Lower leg skin (tissue), 3 donors: ENCODE data around the gene PTCH1.

Experiments used
- POLR2A ChIP-seq, 2 donors: fragments of 450-650 bp; IDR thresholded peaks; one replicate each; pipeline ENCODE4 v1.6.1; 2016 to 2017; ENCODE audit warnings: antibody characterized with exemption in 2 of 2, mild to moderate bottlenecking in 1 of 2, moderate library complexity in 1 of 2
- TF ChIP-seq, protein P1 (sequence below), 3 donors: fragments of 450-650 bp; IDR thresholded peaks; one replicate each; pipeline ENCODE4 v1.5.1; 2016; ENCODE audit warnings: antibody characterized with exemption in 3 of 3, mild to moderate bottlenecking in 3 of 3, moderate library complexity in 2 of 3

DNA sequence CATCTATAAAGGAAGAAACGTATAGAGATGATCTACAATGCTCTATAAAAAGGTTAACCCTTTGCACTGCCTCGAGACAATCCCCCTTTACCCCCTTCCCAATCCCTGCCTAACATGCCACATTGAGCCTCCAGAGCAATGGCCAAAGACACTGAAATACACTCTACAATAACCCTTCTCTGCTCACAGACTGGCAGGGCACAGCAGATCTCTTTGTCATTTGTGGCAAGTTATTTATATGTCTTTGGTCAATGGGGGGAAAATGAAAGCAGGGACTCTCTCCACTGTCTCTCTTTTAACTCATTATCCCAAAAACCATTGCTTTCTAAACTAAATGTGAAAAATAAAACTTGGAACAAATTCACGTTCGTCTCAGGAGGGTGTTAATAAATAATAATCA lies 51.7 kb downstream of the PTCH1 start:
- TF ChIP-seq, protein P1, sequence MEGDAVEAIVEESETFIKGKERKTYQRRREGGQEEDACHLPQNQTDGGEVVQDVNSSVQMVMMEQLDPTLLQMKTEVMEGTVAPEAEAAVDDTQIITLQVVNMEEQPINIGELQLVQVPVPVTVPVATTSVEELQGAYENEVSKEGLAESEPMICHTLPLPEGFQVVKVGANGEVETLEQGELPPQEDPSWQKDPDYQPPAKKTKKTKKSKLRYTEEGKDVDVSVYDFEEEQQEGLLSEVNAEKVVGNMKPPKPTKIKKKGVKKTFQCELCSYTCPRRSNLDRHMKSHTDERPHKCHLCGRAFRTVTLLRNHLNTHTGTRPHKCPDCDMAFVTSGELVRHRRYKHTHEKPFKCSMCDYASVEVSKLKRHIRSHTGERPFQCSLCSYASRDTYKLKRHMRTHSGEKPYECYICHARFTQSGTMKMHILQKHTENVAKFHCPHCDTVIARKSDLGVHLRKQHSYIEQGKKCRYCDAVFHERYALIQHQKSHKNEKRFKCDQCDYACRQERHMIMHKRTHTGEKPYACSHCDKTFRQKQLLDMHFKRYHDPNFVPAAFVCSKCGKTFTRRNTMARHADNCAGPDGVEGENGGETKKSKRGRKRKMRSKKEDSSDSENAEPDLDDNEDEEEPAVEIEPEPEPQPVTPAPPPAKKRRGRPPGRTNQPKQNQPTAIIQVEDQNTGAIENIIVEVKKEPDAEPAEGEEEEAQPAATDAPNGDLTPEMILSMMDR (IDR thresholded peaks at IDR 0.05): no peak
- no peak for TF ChIP-seq POLR2A (IDR thresholded peaks at IDR 0.05)
